Measurements from ENCODE around the gene SDHA. TPM values are rescaled to one million over a fixed set of nuclear protein-coding genes. Genes with fewer than 3 reads are reported as not detected.
"Not testable (repeated sequence)": the region's sequence is repeated elsewhere in the genome, so short reads cannot be mapped to it uniquely, and the experiment has no call there.

SDHA gene
- 171 TPM for total RNA-seq (2021; ENCODE audit: unreplicated experiment)
- polyA plus RNA-seq (2012; ENCODE audit: insufficient read length), result 185 TPM
- percentile 88 among the genes with signal in this experiment for Bru-seq, nascent RNA
- percentile 82 among the genes with signal in this experiment for BruChase-seq, experiment 1, labeled RNA remaining after a 2-hour chase
- BruChase-seq, experiment 2, labeled RNA remaining after a 6-hour chase, result percentile 86 among the genes with signal in this experiment
- long read RNA-seq, transcript SDHA-201 (15 exons, 2,390 nt), result major isoform, 406 of 546 reads
- long read RNA-seq, transcript SDHA-204 (13 exons, 2,067 nt), result minor isoform, 29 of 546 reads
- long read RNA-seq, partial matches to known transcripts, result 63 of 546 reads
- long read RNA-seq, other reads (novel, unspliced or antisense), result 41 of 546 reads

- peak within 1 kb of the TSS; percentile 77 to 87 for H3K4me3 ChIP-seq (ENCODE audit: low read depth in 2 of 2, low read length in 2 of 2)
- in situ Hi-C loops (cut with HindIII; ENCODE audit: low pct_unique_long_range_greater_than_20kb, low sequenced_read_pairs); intact Hi-C loops (cut with micrococcal nuclease; ENCODE audit: unreplicated experiment); H3K27me3 ChIP-seq (ENCODE audit: control insufficient read depth, insufficient read depth, low read length); H3K9me3 ChIP-seq (ENCODE audit: control insufficient read depth, insufficient read depth, low read depth, low read length); POLR2A ChIA-PET; H3K36me3 ChIP-seq (ENCODE audit: control insufficient read depth, insufficient read depth, low read length); BruUV-seq (replicated peaks): not testable (repeated sequence)
- peak; percentile 94 for ATAC-seq
- DNase-seq (ENCODE audit: low read depth, low spot score), result peak; percentile 71
- CTCF ChIA-PET, result interaction anchor here (0.6 kb wide), 1 partner anchor 55 kb away, joined by 3 read pairs; no protein-coding TSS in a partner anchor
- peak; percentile 75 for TF ChIP-seq POLR2AphosphoS5 (IDR thresholded peaks at IDR 0.05; ENCODE audit: low read depth, low read length)
- TF ChIP-seq, protein P1, sequence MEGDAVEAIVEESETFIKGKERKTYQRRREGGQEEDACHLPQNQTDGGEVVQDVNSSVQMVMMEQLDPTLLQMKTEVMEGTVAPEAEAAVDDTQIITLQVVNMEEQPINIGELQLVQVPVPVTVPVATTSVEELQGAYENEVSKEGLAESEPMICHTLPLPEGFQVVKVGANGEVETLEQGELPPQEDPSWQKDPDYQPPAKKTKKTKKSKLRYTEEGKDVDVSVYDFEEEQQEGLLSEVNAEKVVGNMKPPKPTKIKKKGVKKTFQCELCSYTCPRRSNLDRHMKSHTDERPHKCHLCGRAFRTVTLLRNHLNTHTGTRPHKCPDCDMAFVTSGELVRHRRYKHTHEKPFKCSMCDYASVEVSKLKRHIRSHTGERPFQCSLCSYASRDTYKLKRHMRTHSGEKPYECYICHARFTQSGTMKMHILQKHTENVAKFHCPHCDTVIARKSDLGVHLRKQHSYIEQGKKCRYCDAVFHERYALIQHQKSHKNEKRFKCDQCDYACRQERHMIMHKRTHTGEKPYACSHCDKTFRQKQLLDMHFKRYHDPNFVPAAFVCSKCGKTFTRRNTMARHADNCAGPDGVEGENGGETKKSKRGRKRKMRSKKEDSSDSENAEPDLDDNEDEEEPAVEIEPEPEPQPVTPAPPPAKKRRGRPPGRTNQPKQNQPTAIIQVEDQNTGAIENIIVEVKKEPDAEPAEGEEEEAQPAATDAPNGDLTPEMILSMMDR (IDR thresholded peaks at IDR 0.05), result peak; percentile 85
- peaks cover 11% of the 10 kb centered on the region for H3K4me1 ChIP-seq (ENCODE audit: control insufficient read depth, insufficient read depth, low read length)
- peak within 1 kb of the TSS; percentile 90 for H3K27ac ChIP-seq (ENCODE audit: low read length)
These were observed at the start of gene SDHA, which contains the start of gene CCDC127 for GRCh38 chr5:217494-218456. Gene SDHA (plus strand): TSS chr5:218320. CDS start chr5:218356, 36 bp downstream. Gene CCDC127 (minus strand): TSS chr5:218153. CDS start chr5:216849, 1,304 bp downstream.

GRCh38 chr5:169071-169727 is 48.9 kb upstream of the SDHA start:
- intact Hi-C loops (cut with micrococcal nuclease; ENCODE audit: unreplicated experiment) (no loop called here), in situ Hi-C loops (cut with HindIII; ENCODE audit: low pct_unique_long_range_greater_than_20kb, low sequenced_read_pairs) (no loop called here)
- no peaks in the 10 kb centered on the region for H3K9me3 ChIP-seq (ENCODE audit: control insufficient read depth, insufficient read depth, low read depth, low read length)
- no peak for TF ChIP-seq TCF7L2 (IDR thresholded peaks at IDR 0.05; ENCODE audit: low read depth, low read length)
- TF ChIP-seq, protein P1 (IDR thresholded peaks at IDR 0.05), result no peak
- no peak for TF ChIP-seq POLR2AphosphoS5 (IDR thresholded peaks at IDR 0.05; ENCODE audit: low read depth, low read length)
- TF ChIP-seq REST (IDR thresholded peaks at IDR 0.05; ENCODE audit: insufficient read depth in 1 of 2, low read depth in 2 of 2, low read length in 1 of 2), result no peak
- no peak for TF ChIP-seq SIN3A (IDR thresholded peaks at IDR 0.05; ENCODE audit: borderline replicate concordance, insufficient read depth, low read depth, low read length)
- ATAC-seq, result no peak
- no peak overlapping the region for H3K4me3 ChIP-seq (ENCODE audit: low read depth in 2 of 2, low read length in 2 of 2)
- peaks cover 9% of the 10 kb centered on the region; the same call in 1 of the 2 replicates for H3K4me1 ChIP-seq (ENCODE audit: control insufficient read depth, insufficient read depth, low read length)
- POLR2A ChIA-PET, result no interaction called here
- H3K27ac ChIP-seq (ENCODE audit: low read length), result no peak overlapping the region
- no peak for DNase-seq (ENCODE audit: low read depth, low spot score)
- H3K27me3 ChIP-seq (ENCODE audit: control insufficient read depth, insufficient read depth, low read length), result no peaks in the 10 kb centered on the region
- H3K36me3 ChIP-seq (ENCODE audit: control insufficient read depth, insufficient read depth, low read length), result no peaks in the 10 kb centered on the region
- no TSS peak for BruUV-seq (replicated peaks)
- CTCF ChIA-PET, result no interaction called here

Measured in Panc1 (cell line).